ENCODE results near the gene ZNF593OS.

ZNF593OS gene

DNA sequence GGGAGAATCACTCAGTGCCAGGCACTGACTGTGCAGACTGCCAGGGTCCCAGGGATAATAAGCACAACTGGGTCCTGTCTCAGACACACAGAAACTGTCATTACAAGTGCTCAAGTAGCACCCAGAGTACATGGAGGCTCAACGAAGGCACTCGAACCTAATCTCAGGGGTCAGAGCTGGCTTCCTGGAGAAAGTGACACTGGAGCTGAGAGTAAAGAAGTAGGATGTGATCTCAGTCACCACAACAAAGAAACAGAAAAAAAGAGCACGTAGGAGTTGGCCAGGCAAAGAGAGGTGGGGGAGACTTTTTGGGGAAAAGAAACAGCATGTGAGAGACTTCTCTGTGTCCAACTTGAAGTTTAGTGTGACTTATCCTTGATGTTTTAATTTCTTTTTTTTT, 20.1 kb upstream of the ZNF593OS start:
- no peak overlapping the region for H3K9ac ChIP-seq (ENCODE audit: low read depth, low read length)
- no peaks in the 10 kb centered on the region; the same call in 1 of the 2 replicates for H3K4me1 ChIP-seq (ENCODE audit: insufficient read depth, low read length)
- no peaks in the 10 kb centered on the region for H3K36me3 ChIP-seq (ENCODE audit: insufficient read depth, low read length)
- no peaks in the 10 kb centered on the region for H3K9me3 ChIP-seq (ENCODE audit: control insufficient read depth, insufficient read depth, low read length)

GRCh38 chr1:26190373-26190987, 18.8 kb upstream of the ZNF593OS start, which contains the start of gene CATSPER4:
TSS of gene CATSPER4 (plus strand) at chr1:26190602. CDS start at chr1:26190628, 26 bp downstream.
- Histone ChIP-seq H3K9me3 (ENCODE audit: control insufficient read depth, insufficient read depth, low read length) (no peaks in the 10 kb centered on the region), H3K9ac (ENCODE audit: low read depth, low read length) (no peak within 1 kb of the TSS), H3K4me1 (ENCODE audit: insufficient read depth, low read length) (no peaks in the 10 kb centered on the region; the same call in 1 of the 2 replicates), H3K36me3 (ENCODE audit: insufficient read depth, low read length) (no peaks in the 10 kb centered on the region)

GRCh38 chr1:26189751-26190275, 18.2 kb upstream of the ZNF593OS start:
- Histone ChIP-seq H3K4me1 (ENCODE audit: insufficient read depth, low read length) (no peaks in the 10 kb centered on the region; the same call in 1 of the 2 replicates), H3K36me3 (ENCODE audit: insufficient read depth, low read length) (no peaks in the 10 kb centered on the region), H3K9me3 (ENCODE audit: control insufficient read depth, insufficient read depth, low read length) (no peaks in the 10 kb centered on the region), H3K9ac (ENCODE audit: low read depth, low read length) (no peak overlapping the region)

- no peaks in the 10 kb centered on the region for H3K9me3 ChIP-seq (ENCODE audit: control insufficient read depth, insufficient read depth, low read length)
- no peaks in the 10 kb centered on the region; the same call in 1 of the 2 replicates for H3K4me1 ChIP-seq (ENCODE audit: insufficient read depth, low read length)
- H3K9ac ChIP-seq (ENCODE audit: low read depth, low read length), result no peak overlapping the region
- no peaks in the 10 kb centered on the region for H3K36me3 ChIP-seq (ENCODE audit: insufficient read depth, low read length)
Measured at GRCh38 chr1:26189331-26189730, 17.7 kb upstream of the ZNF593OS start.

GRCh38 chr1:26188477-26188876, 16.8 kb upstream of the ZNF593OS start:
- H3K4me1 ChIP-seq (ENCODE audit: insufficient read depth, low read length), result no peaks in the 10 kb centered on the region; the same call in 1 of the 2 replicates
- H3K36me3 ChIP-seq (ENCODE audit: insufficient read depth, low read length), result no peaks in the 10 kb centered on the region
- no peak overlapping the region for H3K9ac ChIP-seq (ENCODE audit: low read depth, low read length)
- H3K9me3 ChIP-seq (ENCODE audit: control insufficient read depth, insufficient read depth, low read length), result no peaks in the 10 kb centered on the region

- Histone ChIP-seq H3K9me3 (ENCODE audit: control insufficient read depth, insufficient read depth, low read length) (no peaks in the 10 kb centered on the region), H3K4me1 (ENCODE audit: insufficient read depth, low read length) (no peaks in the 10 kb centered on the region; the same call in 1 of the 2 replicates), H3K36me3 (ENCODE audit: insufficient read depth, low read length) (no peaks in the 10 kb centered on the region), H3K9ac (ENCODE audit: low read depth, low read length) (no peak overlapping the region)
Measured at GRCh38 chr1:26187882-26188281, 16.2 kb upstream of the ZNF593OS start.

GRCh38 chr1:26184883-26185282, 13.3 kb upstream of the ZNF593OS start:
- Histone ChIP-seq H3K36me3 (ENCODE audit: insufficient read depth, low read length) (no peaks in the 10 kb centered on the region; the same call in 1 of the 2 replicates), H3K4me1 (ENCODE audit: insufficient read depth, low read length) (no peaks in the 10 kb centered on the region), H3K9ac (ENCODE audit: low read depth, low read length) (no peak overlapping the region), H3K9me3 (ENCODE audit: control insufficient read depth, insufficient read depth, low read length) (no peaks in the 10 kb centered on the region)

- no peaks in the 10 kb centered on the region; the same call in 1 of the 2 replicates for H3K36me3 ChIP-seq (ENCODE audit: insufficient read depth, low read length)
- no peak overlapping the region for H3K9ac ChIP-seq (ENCODE audit: low read depth, low read length)
- no peaks in the 10 kb centered on the region for H3K4me1 ChIP-seq (ENCODE audit: insufficient read depth, low read length)
Measured at GRCh38 chr1:26184086-26184485, 12.5 kb upstream of the ZNF593OS start.

GRCh38 chr1:26182383-26182696, 10.7 kb upstream of the ZNF593OS start:
- Histone ChIP-seq H3K4me1 (ENCODE audit: insufficient read depth, low read length) (no peaks in the 10 kb centered on the region), H3K9ac (ENCODE audit: low read depth, low read length) (no peak overlapping the region), H3K36me3 (ENCODE audit: insufficient read depth, low read length) (no peaks in the 10 kb centered on the region; the same call in 1 of the 2 replicates), H3K9me3 (ENCODE audit: control insufficient read depth, insufficient read depth, low read length) (no peaks in the 10 kb centered on the region)

More at GRCh38 chr1:26184086-26184485, 12.5 kb upstream of the ZNF593OS start:
- H3K9me3 ChIP-seq (ENCODE audit: control insufficient read depth, insufficient read depth, low read length), result no peaks in the 10 kb centered on the region

GRCh38 chr1:26181586-26182382, 10.2 kb upstream of the ZNF593OS start:
- Histone ChIP-seq H3K4me1 (ENCODE audit: insufficient read depth, low read length) (no peaks in the 10 kb centered on the region), H3K36me3 (ENCODE audit: insufficient read depth, low read length) (no peaks in the 10 kb centered on the region; the same call in 1 of the 2 replicates), H3K9ac (ENCODE audit: low read depth, low read length) (no peak overlapping the region), H3K9me3 (ENCODE audit: control insufficient read depth, insufficient read depth, low read length) (no peaks in the 10 kb centered on the region)

DNA sequence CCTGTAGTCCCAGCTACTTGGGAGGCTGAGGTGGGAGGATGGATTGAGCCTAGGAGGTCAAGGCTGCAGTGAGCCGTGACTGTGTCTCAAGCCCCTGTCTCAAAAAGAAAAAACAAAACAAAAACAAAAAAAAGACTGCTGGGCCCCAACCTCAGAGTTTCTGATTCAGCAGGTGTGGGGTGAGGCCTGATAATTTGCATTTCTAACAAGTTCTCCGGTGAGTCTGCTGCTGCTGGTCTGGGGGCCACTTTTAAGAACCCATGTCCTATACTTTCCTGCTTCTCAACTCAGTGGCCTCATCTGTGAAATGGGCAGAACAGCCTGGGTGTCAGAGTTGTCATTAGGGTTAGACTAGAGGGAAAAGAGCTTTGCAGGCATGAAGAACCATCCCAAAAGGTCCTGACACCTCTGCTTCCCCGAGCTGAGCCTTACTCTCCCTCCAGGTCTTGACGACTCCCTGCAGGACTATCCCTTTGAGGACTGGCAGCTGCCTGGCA, 8.4 kb upstream of the ZNF593OS start:
- Histone ChIP-seq H3K4me1 (ENCODE audit: insufficient read depth, low read length) (no peaks in the 10 kb centered on the region), H3K36me3 (ENCODE audit: insufficient read depth, low read length) (no peaks in the 10 kb centered on the region; the same call in 1 of the 2 replicates), H3K9ac (ENCODE audit: low read depth, low read length) (no peak overlapping the region), H3K9me3 (ENCODE audit: control insufficient read depth, insufficient read depth, low read length) (no peaks in the 10 kb centered on the region)

- no peaks in the 10 kb centered on the region; the same call in 1 of the 2 replicates for H3K36me3 ChIP-seq (ENCODE audit: insufficient read depth, low read length)
- no peaks in the 10 kb centered on the region for H3K9me3 ChIP-seq (ENCODE audit: control insufficient read depth, insufficient read depth, low read length)
- peak within 1 kb of the TSS; percentile 74; the same call in 1 of the 2 replicates for H3K9ac ChIP-seq (ENCODE audit: low read depth, low read length)
- H3K4me1 ChIP-seq (ENCODE audit: insufficient read depth, low read length), result no peaks in the 10 kb centered on the region
Measured at GRCh38 chr1:26177182-26177684, 5.6 kb upstream of the ZNF593OS start, which contains the start of gene CNKSR1. TSS of gene CNKSR1 (plus strand) at chr1:26177491. CDS start at chr1:26177548, 57 bp downstream.

GRCh38 chr1:26175346-26175745, 3.7 kb upstream of the ZNF593OS start:
- no peak overlapping the region for H3K9ac ChIP-seq (ENCODE audit: low read depth, low read length)
- H3K36me3 ChIP-seq (ENCODE audit: insufficient read depth, low read length), result no peaks in the 10 kb centered on the region
- peaks cover 2% of the 10 kb centered on the region; the same call in 1 of the 2 replicates for H3K4me1 ChIP-seq (ENCODE audit: insufficient read depth, low read length)
- H3K9me3 ChIP-seq (ENCODE audit: control insufficient read depth, insufficient read depth, low read length), result no peaks in the 10 kb centered on the region

GRCh38 chr1:26170472-26170821, 1.2 kb downstream of the ZNF593OS start:
- Histone ChIP-seq H3K9me3 (ENCODE audit: control insufficient read depth, insufficient read depth, low read length) (no peaks in the 10 kb centered on the region), H3K9ac (ENCODE audit: low read depth, low read length) (peak overlapping the region; percentile 98), H3K36me3 (ENCODE audit: insufficient read depth, low read length) (no peaks in the 10 kb centered on the region), H3K4me1 (ENCODE audit: insufficient read depth, low read length) (peaks cover 7% of the 10 kb centered on the region)
